Erythroblast (primary cell): ENCODE results near the gene SPRN.

Experiments
- GATA1 ChIP-seq: IDR thresholded peaks from 2 replicates; pipeline ENCODE4 v1.6.1; 2011; ENCODE audit warnings: low read depth, mild to moderate bottlenecking, control low read depth, low read length, moderate library complexity
- POLR2A ChIP-seq: IDR thresholded peaks from 2 replicates; pipeline ENCODE4 v1.6.1; 2011; ENCODE audit warnings: mild to moderate bottlenecking, low read length

GRCh38 chr10:133388236-133388972 lies 36.0 kb downstream of the SPRN start:
- TF ChIP-seq POLR2A (no peak), GATA1 (no peak)
